GM21576 (cell line): ENCODE measurements around the gene ZNF594.
"Not testable (repeated sequence)": the region's sequence is repeated elsewhere in the genome, so short reads cannot be mapped to it uniquely, and the experiment has no call there.

Experiments
- ATAC-seq: cut with Tn5 transposase; IDR thresholded peaks from one replicate; pipeline ENCODE4 v1.9.1; 2021; ENCODE audit warnings: mild to moderate bottlenecking, moderate library complexity; ENCODE audit not compliant: unreplicated experiment

ZNF594 gene

GRCh38 chr17:5191541-5192417 lies at the start of gene ZNF594:
Gene ZNF594, minus strand, starts transcription at chr17:5191868. Its CDS starts 7,612 bp downstream, at chr17:5184256.
- ATAC-seq = peak; percentile 90

GRCh38 chr17:5239769-5240168 lies 48.1 kb upstream of the ZNF594 start:
- not testable (repeated sequence) for ATAC-seq

- ATAC-seq = no peak
Observed at GRCh38 chr17:5238333-5238732, 46.7 kb upstream of the ZNF594 start.

- no peak for ATAC-seq
Observed at GRCh38 chr17:5237541-5238016, 45.9 kb upstream of the ZNF594 start.

- no peak for ATAC-seq
Observed at GRCh38 chr17:5236938-5237540, 45.4 kb upstream of the ZNF594 start.

- ATAC-seq = peak; percentile 44
Observed at GRCh38 chr17:5234645-5235576, 43.2 kb upstream of the ZNF594 start, which contains the start of gene SCIMP. Gene SCIMP, minus strand, starts transcription at chr17:5234860. Its CDS starts 105 bp downstream, at chr17:5234755.

- ATAC-seq = not testable (repeated sequence)
Observed at GRCh38 chr17:5233492-5233891, 41.8 kb upstream of the ZNF594 start.

GRCh38 chr17:5226940-5227878 lies 35.5 kb upstream of the ZNF594 start:
- ATAC-seq = no peak

- no peak for ATAC-seq
Observed at GRCh38 chr17:5225668-5226457, 34.2 kb upstream of the ZNF594 start.

GRCh38 chr17:5221912-5222311 lies 30.2 kb upstream of the ZNF594 start:
- ATAC-seq = not testable (repeated sequence)

GRCh38 chr17:5220074-5220473 lies 28.4 kb upstream of the ZNF594 start:
- no peak for ATAC-seq

- ATAC-seq = no peak
Observed at GRCh38 chr17:5219536-5219935, 27.9 kb upstream of the ZNF594 start.

GRCh38 chr17:5217562-5217961 lies 25.9 kb upstream of the ZNF594 start:
- not testable (repeated sequence) for ATAC-seq

- no peak for ATAC-seq
Observed at GRCh38 chr17:5211458-5211857, 19.8 kb upstream of the ZNF594 start.

GRCh38 chr17:5210614-5211252 lies 19.1 kb upstream of the ZNF594 start:
- peak; percentile 46 for ATAC-seq

GRCh38 chr17:5210091-5210490 lies 18.4 kb upstream of the ZNF594 start:
- ATAC-seq = no peak

GRCh38 chr17:5209396-5209795 lies 17.7 kb upstream of the ZNF594 start:
- ATAC-seq = no peak

- no peak for ATAC-seq
Observed at GRCh38 chr17:5203908-5204294, 12.2 kb upstream of the ZNF594 start.
